ENCODE measurements around the gene CST3.
"Not testable (repeated sequence)": the region's sequence is repeated elsewhere in the genome, so short reads cannot be mapped to it uniquely, and the experiment has no call there.

CST3 gene

DNA sequence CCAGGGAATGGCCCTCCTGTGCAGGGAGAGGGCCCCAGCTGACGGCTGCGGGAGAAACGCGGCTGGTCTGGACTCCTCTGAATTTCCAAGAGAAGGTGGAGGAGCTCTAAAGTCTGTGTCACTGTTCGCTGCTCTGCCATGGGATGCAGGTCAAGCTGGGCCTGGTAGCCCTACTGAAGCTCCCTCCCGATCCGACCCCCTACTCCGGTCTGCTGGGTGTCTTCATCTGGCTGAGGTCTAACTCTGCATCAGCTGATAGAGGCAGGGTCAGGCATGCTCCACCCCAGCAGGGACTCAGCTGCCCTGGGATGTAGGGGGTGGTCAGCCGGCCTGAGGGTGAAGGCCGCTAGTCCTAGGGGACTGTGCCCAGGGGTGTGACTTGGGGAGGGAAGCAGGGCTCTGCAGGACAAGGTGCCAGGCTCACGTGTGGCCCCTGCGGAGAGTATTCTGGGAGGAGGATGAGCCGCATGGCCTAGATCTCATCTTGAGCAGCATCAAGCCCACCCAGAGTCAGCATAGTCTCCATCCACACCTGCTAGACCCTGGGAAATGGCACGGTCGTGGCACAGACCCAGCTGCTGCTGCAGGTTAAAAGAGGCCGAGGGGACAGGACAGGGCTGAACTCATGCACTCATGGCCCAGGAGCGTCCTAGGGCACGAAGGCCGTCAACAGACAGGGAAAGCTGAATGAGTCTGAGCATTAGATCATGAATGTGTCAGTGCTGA is 1.4 kb downstream of the CST3 start:
- TF ChIP-seq, protein P1, sequence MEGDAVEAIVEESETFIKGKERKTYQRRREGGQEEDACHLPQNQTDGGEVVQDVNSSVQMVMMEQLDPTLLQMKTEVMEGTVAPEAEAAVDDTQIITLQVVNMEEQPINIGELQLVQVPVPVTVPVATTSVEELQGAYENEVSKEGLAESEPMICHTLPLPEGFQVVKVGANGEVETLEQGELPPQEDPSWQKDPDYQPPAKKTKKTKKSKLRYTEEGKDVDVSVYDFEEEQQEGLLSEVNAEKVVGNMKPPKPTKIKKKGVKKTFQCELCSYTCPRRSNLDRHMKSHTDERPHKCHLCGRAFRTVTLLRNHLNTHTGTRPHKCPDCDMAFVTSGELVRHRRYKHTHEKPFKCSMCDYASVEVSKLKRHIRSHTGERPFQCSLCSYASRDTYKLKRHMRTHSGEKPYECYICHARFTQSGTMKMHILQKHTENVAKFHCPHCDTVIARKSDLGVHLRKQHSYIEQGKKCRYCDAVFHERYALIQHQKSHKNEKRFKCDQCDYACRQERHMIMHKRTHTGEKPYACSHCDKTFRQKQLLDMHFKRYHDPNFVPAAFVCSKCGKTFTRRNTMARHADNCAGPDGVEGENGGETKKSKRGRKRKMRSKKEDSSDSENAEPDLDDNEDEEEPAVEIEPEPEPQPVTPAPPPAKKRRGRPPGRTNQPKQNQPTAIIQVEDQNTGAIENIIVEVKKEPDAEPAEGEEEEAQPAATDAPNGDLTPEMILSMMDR (IDR thresholded peaks at IDR 0.05; ENCODE audit: extremely low read depth, missing control alignments), result no peak
- DNase-seq (ENCODE audit: low spot score), result no peak

DNA sequence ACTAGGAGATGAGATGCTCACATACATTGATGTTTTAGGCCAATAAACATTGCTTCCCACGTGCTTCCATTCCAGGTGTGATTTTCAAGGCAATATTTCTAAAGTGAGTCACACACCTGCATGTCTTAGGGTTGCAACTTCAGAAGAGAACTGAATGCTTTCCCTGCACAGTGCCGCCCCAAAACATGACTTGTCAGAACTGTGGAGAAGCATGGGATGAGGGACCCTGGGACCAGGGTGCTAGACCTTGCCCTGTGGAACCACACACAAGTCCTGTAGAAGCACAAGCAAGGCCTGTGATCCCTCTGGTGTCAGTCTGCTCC is 2.0 kb downstream of the CST3 start:
- not testable (repeated sequence) for DNase-seq (ENCODE audit: low spot score)

DNA sequence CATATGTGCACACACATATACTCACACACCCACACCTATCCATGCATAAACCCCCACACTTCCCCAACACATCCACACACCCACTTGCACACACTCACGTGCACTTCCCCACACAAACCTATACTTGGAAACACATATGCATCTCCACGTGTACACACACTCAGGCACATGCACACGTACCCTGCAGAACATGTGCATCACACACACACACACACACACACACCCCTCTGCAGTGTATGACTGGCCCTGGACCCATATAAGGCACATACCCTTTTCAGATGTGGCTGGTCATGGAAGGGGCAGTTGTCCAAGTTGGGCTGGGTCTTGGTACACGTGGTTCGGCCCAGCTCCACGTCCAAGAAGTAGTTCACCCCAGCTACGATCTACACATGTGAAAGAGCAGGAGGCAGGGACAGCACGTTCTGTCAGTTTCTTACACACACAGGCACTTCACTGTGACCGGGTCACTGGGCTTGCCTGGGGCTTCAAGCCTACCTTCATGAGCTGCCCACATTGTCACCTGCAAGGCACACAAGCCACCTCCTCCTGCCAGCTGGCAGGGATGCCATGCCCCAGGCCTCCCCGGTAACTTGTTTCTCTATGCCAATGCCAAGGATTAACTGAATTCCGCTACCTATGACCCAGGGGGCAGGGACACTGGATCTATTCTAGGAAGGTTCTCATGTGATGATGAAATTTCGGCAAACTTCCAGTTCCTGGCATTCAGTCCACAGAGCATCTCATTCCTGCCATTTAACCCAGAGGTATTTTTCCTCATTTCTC is 2.6 kb downstream of the CST3 start:
- no peak for DNase-seq (ENCODE audit: low spot score)
- TF ChIP-seq, protein P1 (IDR thresholded peaks at IDR 0.05; ENCODE audit: extremely low read depth, missing control alignments), result no peak

DNA sequence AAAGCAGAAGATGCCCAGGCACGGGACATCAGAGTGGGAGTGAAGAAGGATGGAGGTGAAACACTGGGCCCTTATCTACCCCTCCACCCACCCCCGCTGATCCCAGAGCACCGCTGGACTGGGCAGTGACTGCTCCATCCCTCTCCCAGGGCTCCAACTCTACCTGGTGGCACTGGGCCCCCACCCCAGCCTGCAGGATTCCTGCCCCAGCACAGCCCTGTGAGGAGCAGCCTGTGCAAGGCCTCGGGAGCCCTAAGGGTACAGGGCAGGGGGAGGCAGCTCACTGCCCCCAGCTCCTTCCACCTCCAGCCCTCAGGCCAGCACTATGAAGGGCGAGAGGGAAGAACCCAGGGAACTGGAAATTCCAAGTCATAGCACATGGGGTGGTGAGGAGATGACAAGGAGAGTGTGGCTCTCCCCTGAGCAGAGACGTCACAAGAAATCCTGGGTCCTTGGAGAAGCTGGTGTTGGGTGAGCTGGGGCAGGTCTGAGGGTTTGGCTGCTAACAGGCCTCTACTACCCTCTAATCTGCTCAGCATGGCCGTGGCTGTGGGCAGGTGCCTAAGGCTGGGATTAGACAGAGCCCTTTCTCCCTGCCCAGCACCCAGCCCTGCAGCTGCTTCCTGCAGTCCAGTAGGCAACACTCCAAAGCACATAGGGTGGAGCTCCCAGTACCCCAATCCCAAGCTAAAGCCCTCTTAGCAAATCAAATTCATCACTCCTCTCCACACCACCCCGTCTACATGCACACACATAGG is 3.5 kb downstream of the CST3 start:
- TF ChIP-seq, protein P1 (IDR thresholded peaks at IDR 0.05; ENCODE audit: extremely low read depth, missing control alignments), result no peak
- DNase-seq (ENCODE audit: low spot score), result no peak

DNA sequence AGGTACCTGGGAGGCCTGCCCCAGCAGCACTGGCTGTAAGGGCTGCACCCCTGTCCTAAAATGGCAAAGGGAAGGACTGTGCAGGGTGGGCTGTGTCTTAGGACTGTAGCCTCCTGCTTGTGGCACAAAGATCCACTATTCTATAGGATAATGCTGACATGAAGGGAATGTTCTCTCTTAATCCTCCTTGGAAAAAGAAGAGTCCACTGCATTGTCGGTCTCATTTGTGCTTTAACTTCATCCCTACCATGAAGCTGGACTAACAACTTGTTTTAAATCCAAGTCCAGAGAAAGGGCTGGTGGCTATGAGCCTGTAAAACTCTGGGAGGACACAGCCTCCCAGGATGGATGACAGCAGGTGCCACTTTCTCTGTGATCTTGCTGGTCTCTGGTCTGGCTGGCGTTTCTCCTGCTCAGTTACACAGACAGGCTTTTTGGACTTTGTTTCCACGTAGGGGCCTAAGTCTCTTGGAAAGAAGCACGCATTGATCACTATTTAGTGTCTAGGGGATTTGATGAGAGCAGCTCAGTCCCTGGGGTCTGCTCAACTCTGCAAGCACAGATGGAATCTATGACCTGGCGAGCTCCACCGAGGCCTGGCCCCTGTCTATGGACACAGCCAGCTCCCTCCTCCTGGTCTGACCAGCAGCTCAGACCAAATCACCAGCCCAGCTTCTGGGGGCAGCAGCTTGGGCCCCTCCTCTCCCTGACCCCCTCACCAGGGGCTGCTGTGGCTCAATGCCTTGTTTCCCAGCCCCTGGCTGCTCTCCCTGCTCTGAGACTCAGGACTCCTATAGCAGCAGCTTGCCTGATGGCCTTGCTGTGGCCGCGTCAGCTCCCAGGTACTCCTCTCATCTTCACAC is 4.8 kb downstream of the CST3 start:
- TF ChIP-seq, protein P1 (IDR thresholded peaks at IDR 0.05; ENCODE audit: extremely low read depth, missing control alignments), result no peak
- DNase-seq (ENCODE audit: low spot score), result no peak

DNA sequence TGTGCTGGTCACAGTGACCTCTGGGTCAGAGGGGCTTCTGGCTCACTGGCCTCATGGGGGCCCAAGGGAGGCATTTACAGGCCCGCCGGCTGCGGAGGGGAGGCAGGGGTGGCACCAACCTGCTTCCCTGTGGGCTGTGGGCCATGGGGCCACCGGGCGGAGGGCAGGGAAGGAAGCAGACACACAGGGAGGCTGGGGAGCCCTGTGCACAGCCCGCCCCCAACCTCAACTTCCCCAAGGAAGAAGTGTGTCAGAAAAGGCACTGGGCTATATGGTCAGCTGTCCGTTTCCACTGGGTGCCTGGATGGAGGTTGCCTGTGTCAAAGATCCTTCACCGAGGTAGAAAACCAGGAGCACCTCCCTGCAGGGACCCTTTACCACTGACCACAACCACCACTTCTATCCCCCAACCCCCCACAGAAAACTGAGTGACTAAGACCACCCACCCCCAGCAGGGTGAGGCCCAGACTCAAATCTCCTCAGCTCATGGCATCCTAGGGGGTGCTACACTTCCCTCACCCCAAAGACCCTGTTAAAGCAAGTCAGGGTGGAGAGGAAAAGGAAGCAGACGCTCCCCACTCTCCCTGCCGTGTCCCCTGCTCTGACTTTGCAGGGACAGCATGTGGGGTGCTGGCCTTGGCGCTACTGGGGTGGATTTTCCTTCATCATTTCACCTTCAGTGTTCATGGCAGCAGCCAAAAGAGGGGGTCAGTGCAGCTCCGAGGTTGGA is 5.6 kb downstream of the CST3 start:
- TF ChIP-seq, protein P1 (IDR thresholded peaks at IDR 0.05; ENCODE audit: extremely low read depth, missing control alignments), result no peak
- DNase-seq (ENCODE audit: low spot score), result no peak
